GM19023 (cell line): Measurements from ENCODE around the gene TAB3.
"Not testable (repeated sequence)": the region's sequence is repeated elsewhere in the genome, so short reads cannot be mapped to it uniquely, and the experiment has no call there.

ENCODE experiments used
- ATAC-seq: cut with Tn5 transposase; IDR thresholded peaks from one replicate; pipeline ENCODE4 v1.9.1; 2021; ENCODE audit warnings: mild to moderate bottlenecking, moderate library complexity; ENCODE audit not compliant: unreplicated experiment

Gene TAB3

GRCh38 chrX:30822068-30822681, 66.9 kb downstream of the TAB3 start:
- ATAC-seq, result peak; percentile 83

GRCh38 chrX:30821116-30821515, 67.9 kb downstream of the TAB3 start:
- ATAC-seq, result no peak

- no peak for ATAC-seq
Observed at GRCh38 chrX:30819080-30819479, 70.0 kb downstream of the TAB3 start.

GRCh38 chrX:30816079-30816478, 73.0 kb downstream of the TAB3 start:
- no peak for ATAC-seq

GRCh38 chrX:30814978-30815377, 74.1 kb downstream of the TAB3 start:
- no peak for ATAC-seq

- ATAC-seq, result peak; percentile 97
Observed at GRCh38 chrX:30812326-30812725, 76.7 kb downstream of the TAB3 start.

- no peak for ATAC-seq
Observed at GRCh38 chrX:30806187-30806728, 82.8 kb downstream of the TAB3 start.

GRCh38 chrX:30804462-30804861, 84.6 kb downstream of the TAB3 start:
- ATAC-seq, result no peak

GRCh38 chrX:30800901-30801300, 88.2 kb downstream of the TAB3 start:
- no peak for ATAC-seq

- ATAC-seq, result no peak
Observed at GRCh38 chrX:30799327-30799726, 89.7 kb downstream of the TAB3 start.

- no peak for ATAC-seq
Observed at GRCh38 chrX:30798810-30799209, 90.2 kb downstream of the TAB3 start.

GRCh38 chrX:30797301-30797700, 91.8 kb downstream of the TAB3 start:
- ATAC-seq, result not testable (repeated sequence)

- no peak for ATAC-seq
Observed at GRCh38 chrX:30795981-30796958, 92.8 kb downstream of the TAB3 start.

GRCh38 chrX:30794497-30794896, 94.6 kb downstream of the TAB3 start:
- ATAC-seq, result no peak

- no peak for ATAC-seq
Observed at GRCh38 chrX:30793767-30794103, 95.3 kb downstream of the TAB3 start.

- ATAC-seq, result no peak
Observed at GRCh38 chrX:30793075-30793766, 95.8 kb downstream of the TAB3 start.

GRCh38 chrX:30791296-30792278, 97.5 kb downstream of the TAB3 start:
- ATAC-seq, result no peak

GRCh38 chrX:30787012-30787411, 102.0 kb downstream of the TAB3 start:
- no peak for ATAC-seq

GRCh38 chrX:30786374-30786773, 102.7 kb downstream of the TAB3 start:
- no peak for ATAC-seq
